ENCODE measurements around the gene TCP10L.

- TF ChIP-seq POLR2AphosphoS5 (IDR thresholded peaks at IDR 0.05; ENCODE audit: low read depth, low read length) (no peak), SIN3A (IDR thresholded peaks at IDR 0.05; ENCODE audit: borderline replicate concordance, insufficient read depth, low read length) (no peak), REST (IDR thresholded peaks at IDR 0.05; ENCODE audit: insufficient read depth in 1 of 2, low read depth in 2 of 2, low read length in 2 of 2) (no peak), TAF1 (IDR thresholded peaks at IDR 0.05; ENCODE audit: borderline replicate concordance, insufficient read depth, low read length) (no peak)
Observed at GRCh38 chr21:32612999-32613337, 27.6 kb upstream of the TCP10L start.
